ENCODE data around the gene USP31.

Gene USP31

GRCh38 chr16:23140107-23140506 is 9.1 kb downstream of the USP31 start:
- TF ChIP-seq TAF1 (IDR thresholded peaks at IDR 0.05; ENCODE audit: low read depth) (no peak), ZBTB7A (IDR thresholded peaks at IDR 0.05; ENCODE audit: low read depth) (no peak), EGR1 (IDR thresholded peaks at IDR 0.05) (no peak), USF1 (IDR thresholded peaks at IDR 0.05) (no peak), NFIC (IDR thresholded peaks at IDR 0.05) (no peak), RAD21 (IDR thresholded peaks at IDR 0.05; ENCODE audit: low read depth) (no peak), TEAD4 (IDR thresholded peaks at IDR 0.05) (no peak), FOXM1 (IDR thresholded peaks at IDR 0.05; ENCODE audit: borderline replicate concordance, low read depth) (no peak), YY1 (IDR thresholded peaks at IDR 0.05; ENCODE audit: low read depth) (no peak), TCF12 (IDR thresholded peaks at IDR 0.05; ENCODE audit: low read depth) (no peak), REST (IDR thresholded peaks at IDR 0.05; ENCODE audit: low read depth) (no peak), MAX (IDR thresholded peaks at IDR 0.05) (no peak), CEBPB (IDR thresholded peaks at IDR 0.05) (no peak), EP300 (IDR thresholded peaks at IDR 0.05; ENCODE audit: borderline replicate concordance) (no peak), CREB1 (IDR thresholded peaks at IDR 0.05; ENCODE audit: low read depth) (no peak)

- TF ChIP-seq RAD21 (IDR thresholded peaks at IDR 0.05; ENCODE audit: low read depth) (no peak), EP300 (IDR thresholded peaks at IDR 0.05; ENCODE audit: borderline replicate concordance) (no peak), ZBTB7A (IDR thresholded peaks at IDR 0.05; ENCODE audit: low read depth) (no peak), EGR1 (IDR thresholded peaks at IDR 0.05) (no peak), TEAD4 (IDR thresholded peaks at IDR 0.05) (no peak)
Measured at GRCh38 chr16:23137818-23138217, 11.4 kb downstream of the USP31 start.

- no peak for TF ChIP-seq YY1 (IDR thresholded peaks at IDR 0.05; ENCODE audit: low read depth)
- no peak for TF ChIP-seq TAF1 (IDR thresholded peaks at IDR 0.05; ENCODE audit: low read depth)
- TF ChIP-seq FOXM1 (IDR thresholded peaks at IDR 0.05; ENCODE audit: borderline replicate concordance, low read depth), result no peak
- no peak for TF ChIP-seq CEBPB (IDR thresholded peaks at IDR 0.05)
- TF ChIP-seq EP300 (IDR thresholded peaks at IDR 0.05; ENCODE audit: borderline replicate concordance), result no peak
- TF ChIP-seq ZBTB7A (IDR thresholded peaks at IDR 0.05; ENCODE audit: low read depth), result no peak
- TF ChIP-seq TCF12 (IDR thresholded peaks at IDR 0.05; ENCODE audit: low read depth), result no peak
- no peak for TF ChIP-seq REST (IDR thresholded peaks at IDR 0.05; ENCODE audit: low read depth)
- no peak for TF ChIP-seq RAD21 (IDR thresholded peaks at IDR 0.05; ENCODE audit: low read depth)
- TF ChIP-seq NFIC (IDR thresholded peaks at IDR 0.05), result no peak
- TF ChIP-seq EGR1 (IDR thresholded peaks at IDR 0.05), result no peak
- TF ChIP-seq MAX (IDR thresholded peaks at IDR 0.05), result no peak
- no peak for TF ChIP-seq USF1 (IDR thresholded peaks at IDR 0.05)
- no peak for TF ChIP-seq TEAD4 (IDR thresholded peaks at IDR 0.05)
Measured at GRCh38 chr16:23137256-23137655, 12.0 kb downstream of the USP31 start.

- TF ChIP-seq ZBTB7A (IDR thresholded peaks at IDR 0.05; ENCODE audit: low read depth), result no peak
- TF ChIP-seq TCF12 (IDR thresholded peaks at IDR 0.05; ENCODE audit: low read depth), result no peak
- no peak for TF ChIP-seq EP300 (IDR thresholded peaks at IDR 0.05; ENCODE audit: borderline replicate concordance)
- TF ChIP-seq MAX (IDR thresholded peaks at IDR 0.05), result no peak
- TF ChIP-seq TEAD4 (IDR thresholded peaks at IDR 0.05), result no peak
- TF ChIP-seq YY1 (IDR thresholded peaks at IDR 0.05; ENCODE audit: low read depth), result no peak
- no peak for TF ChIP-seq FOXM1 (IDR thresholded peaks at IDR 0.05; ENCODE audit: borderline replicate concordance, low read depth)
- no peak for TF ChIP-seq CEBPB (IDR thresholded peaks at IDR 0.05)
- TF ChIP-seq NFIC (IDR thresholded peaks at IDR 0.05), result no peak
- TF ChIP-seq EGR1 (IDR thresholded peaks at IDR 0.05), result no peak
- no peak for TF ChIP-seq TAF1 (IDR thresholded peaks at IDR 0.05; ENCODE audit: low read depth)
- TF ChIP-seq USF1 (IDR thresholded peaks at IDR 0.05), result no peak
Measured at GRCh38 chr16:23134274-23134673, 15.0 kb downstream of the USP31 start.

GRCh38 chr16:23132775-23133463 is 16.3 kb downstream of the USP31 start:
- TF ChIP-seq ZBTB7A (IDR thresholded peaks at IDR 0.05; ENCODE audit: low read depth), result no peak
- no peak for TF ChIP-seq TCF12 (IDR thresholded peaks at IDR 0.05; ENCODE audit: low read depth)
- no peak for TF ChIP-seq TAF1 (IDR thresholded peaks at IDR 0.05; ENCODE audit: low read depth)
- TF ChIP-seq CREB1 (IDR thresholded peaks at IDR 0.05; ENCODE audit: low read depth), result no peak
